Endothelial cell of umbilical vein (primary cell): Measurements from ENCODE around the gene PRMT9. TPM values are rescaled to one million over a fixed set of nuclear protein-coding genes. Genes with fewer than 3 reads are reported as not detected.

ENCODE experiments used
- BruUV-seq: library from RNA; stranded (reverse); fragments of 400-500 nt; replicated peaks from 2 replicates; lab custom pipeline; 2021; lab: Mats Ljungman, UMichigan
- CTCF ChIA-PET: fragments of 300-600, 350-600 bp; sonication (Branson Sonifier 250); formaldehyde crosslinking; loops from one replicate; lab custom pipeline; 2021; ENCODE audit warnings: antibody characterized with exemption, inconsistent platforms; lab: Charles Lee
- POLR2A ChIA-PET: fragments of 300-600, 350-600 bp; sonication (Branson Sonifier 250); formaldehyde crosslinking; loops from one replicate; lab custom pipeline; 2021; ENCODE audit warnings: antibody characterized with exemption, inconsistent platforms; lab: Charles Lee
- DNase-seq: peaks from one replicate; pipeline ENCODE4 v3.0.0-alpha.2; 2011; ENCODE audit warnings: low read depth, low spot score
- FAIRE-seq: peaks from 2 replicates; lab custom pipeline; 2011; peaks lifted over from hg19 to GRCh38; lab: Jason Lieb, UNC
- H2AFZ ChIP-seq: 2 replicates; pipeline ENCODE4 v1.6.0; 2012; ENCODE audit warnings: low read depth, low read length, control low read depth, inconsistent platforms
- H3K27ac ChIP-seq: 2 replicates; pipeline ENCODE4 v1.5.1; 2011; ENCODE audit warnings: low read depth, mild to moderate bottlenecking, control low read depth, low read length, moderate library complexity; ENCODE audit not compliant: insufficient read depth
- H3K27me3 ChIP-seq, 2 experiments: 2 replicates each; pipeline versions ENCODE4 v1.6.0 to v1.6.1; 2011; ENCODE audit warnings: low read length in 2 of 2, mixed read lengths in 1 of 2; ENCODE audit not compliant: control insufficient read depth in 2 of 2, insufficient read depth in 2 of 2
- H3K36me3 ChIP-seq, 2 experiments: 2 replicates in 1 of 2; 3 replicates in 1 of 2; pipeline ENCODE4 v1.5.1; 2011; ENCODE audit warnings: low read length in 2 of 2, mild to moderate bottlenecking in 1 of 2, moderate library complexity in 1 of 2; ENCODE audit not compliant: control insufficient read depth in 2 of 2, insufficient read depth in 2 of 2; ENCODE audit errors: extremely low read depth in 1 of 2
- H3K4me1 ChIP-seq: 3 replicates; pipeline ENCODE4 v1.5.1; 2011; ENCODE audit warnings: mild to moderate bottlenecking, low read length; ENCODE audit not compliant: control insufficient read depth, insufficient read depth; ENCODE audit errors: extremely low read depth
- H3K4me2 ChIP-seq: 2 replicates; pipeline ENCODE4 v1.6.1; 2011; ENCODE audit warnings: low read length, control low read depth, mixed read lengths; ENCODE audit not compliant: insufficient read depth
- H3K4me3 ChIP-seq, 3 experiments: fragments of 200-600 bp in 1 of 3; sonication (generic), shearing (Covaris generic) in 1 of 3; replicated peaks in 1 of 3; 2 replicates each; pipeline ENCODE4 v1.5.1; 2011 to 2016; ENCODE audit warnings: control low read depth in 3 of 3, low read length in 3 of 3, mild to moderate bottlenecking in 2 of 3, inconsistent platforms in 1 of 3, low read depth in 1 of 3, moderate library complexity in 1 of 3; ENCODE audit not compliant: insufficient read depth in 1 of 3
- H3K79me2 ChIP-seq: 2 replicates; pipeline ENCODE4 v1.6.0; 2012; ENCODE audit warnings: low read length, inconsistent platforms; ENCODE audit not compliant: control insufficient read depth, insufficient read depth
- H3K9ac ChIP-seq: replicated peaks from 2 replicates; pipeline ENCODE3; 2011; ENCODE audit warnings: low read length, control low read depth; ENCODE audit not compliant: insufficient read depth; ENCODE audit errors: extremely low read depth
- H3K9me1 ChIP-seq: replicated peaks from 3 replicates; pipeline ENCODE4 v1.6.0; 2011; ENCODE audit warnings: mild to moderate bottlenecking, low read length; ENCODE audit not compliant: control insufficient read depth, insufficient read depth; ENCODE audit errors: extremely low read depth
- H3K9me3 ChIP-seq: replicated peaks from 2 replicates; pipeline ENCODE4 v1.5.1; 2012; ENCODE audit warnings: low read length, inconsistent platforms; ENCODE audit not compliant: control insufficient read depth, insufficient read depth
- H4K20me1 ChIP-seq: replicated peaks from 2 replicates; pipeline ENCODE3; 2011; ENCODE audit warnings: mild to moderate bottlenecking, low read length; ENCODE audit not compliant: control insufficient read depth, insufficient read depth; ENCODE audit errors: extremely low read depth
- CTCF ChIP-seq, 2 donors: IDR thresholded peaks; 1 replicate in 1 of 2; 2 replicates in 1 of 2; pipeline ENCODE4 v1.5.1; 2011; ENCODE audit warnings: low read length in 2 of 2, mild to moderate bottlenecking in 2 of 2, moderate library complexity in 2 of 2, control low read depth in 1 of 2, inconsistent platforms in 1 of 2, low read depth in 1 of 2; ENCODE audit not compliant: insufficient read depth in 1 of 2; ENCODE audit errors: extremely low read depth in 1 of 2
- EZH2 ChIP-seq: IDR thresholded peaks from 2 replicates; pipeline ENCODE4 v1.6.1; 2012; ENCODE audit warnings: borderline replicate concordance, low read depth, mild to moderate bottlenecking, moderate library complexity, low read length, inconsistent platforms; ENCODE audit not compliant: severe bottlenecking
- FOS ChIP-seq: IDR thresholded peaks from 2 replicates; pipeline ENCODE4 v1.6.1; 2011; ENCODE audit warnings: mild to moderate bottlenecking, low read length, moderate library complexity, borderline replicate concordance; ENCODE audit not compliant: insufficient read depth
- GATA2 ChIP-seq: IDR thresholded peaks from 2 replicates; pipeline ENCODE4 v1.7.0; 2011; ENCODE audit warnings: low read depth, mild to moderate bottlenecking, moderate library complexity, mixed read lengths, low read length; ENCODE audit not compliant: insufficient read length, insufficient read depth
- JUN ChIP-seq: IDR thresholded peaks from 2 replicates; pipeline ENCODE4 v1.6.1; 2011; ENCODE audit warnings: borderline replicate concordance, low read depth; ENCODE audit not compliant: insufficient read length, insufficient read depth
- MAX ChIP-seq: IDR thresholded peaks from 2 replicates; pipeline ENCODE4 v1.6.1; 2011; ENCODE audit not compliant: insufficient read depth, insufficient read length
- MYC ChIP-seq: IDR thresholded peaks from one replicate; pipeline ENCODE4 v1.6.1; 2011; ENCODE audit warnings: mild to moderate bottlenecking, low read depth, low read length
- POLR2A ChIP-seq: IDR thresholded peaks from 2 replicates; pipeline ENCODE4 v1.6.1; 2012; ENCODE audit warnings: low read depth, mild to moderate bottlenecking, control low read depth, low read length
- POLR2AphosphoS5 ChIP-seq: IDR thresholded peaks from 2 replicates; pipeline ENCODE4 v1.6.1; 2012; ENCODE audit warnings: low read depth, mild to moderate bottlenecking, control low read depth, low read length, moderate library complexity; ENCODE audit not compliant: insufficient read depth
- dilution Hi-C: fragments of 300-500 bp; cut with MboI; formaldehyde crosslinking; loops from one replicate; pipeline ENCODE4 v1.15.0; 2019; ENCODE audit warnings: low sequenced_read_pairs; ENCODE audit not compliant: extremely low pct_ligation_motif_present
- intact Hi-C: fragments of 100-400 bp; cut with micrococcal nuclease; formaldehyde crosslinking; loops from one replicate; pipeline ENCODE4 v1.10.0; 2022
- polyA plus RNA-seq, 4 experiments: library from polyadenylated mRNA; depleted of rRNA in 3 of 4; stranded (reverse) in 3 of 4; unstranded in 1 of 4; fragments of >200 nt; gene quantifications; 2 replicates each; pipeline versions ENCODE4 v1.2.1 to v1.2.3, GENCODE V29; 2011 to 2012; ENCODE audit warnings: missing spikeins in 1 of 4
- total RNA-seq: library from RNA; stranded (reverse); gene quantifications from 2 replicates; pipeline ENCODE4 v1.2.3, GENCODE V29; 2021

Gene PRMT9
- total and polyA plus RNA-seq, 2 donors (not counting 3 experiments of a cell fraction or from before 2014, with no cell fraction given) = 3.2 to 9.0 TPM

- Histone ChIP-seq H3K9me3 (no peaks in the 10 kb centered on the region), H3K36me3 (no peaks in the 10 kb centered on the region), H3K4me2 (no peak overlapping the region), H3K4me1 (peaks cover 4% of the 10 kb centered on the region), H3K27me3 (peaks cover 0 to 3% of the 10 kb centered on the region in 2 experiments), H2AFZ (no peak overlapping the region), H4K20me1 (no peaks in the 10 kb centered on the region), H3K27ac (no peak overlapping the region), H3K79me2 (no peaks in the 10 kb centered on the region), H3K9me1 (no peaks in the 10 kb centered on the region), H3K9ac (no peak overlapping the region), H3K4me3 (no peak overlapping the region)
- ChIA-PET POLR2A (interaction anchor here (0.7 to 1.0 kb wide), 2 partner anchors 259 to 270 kb away, joined by 3 read pairs; no protein-coding TSS in a partner anchor), CTCF (interaction anchor here (0.8 to 7.6 kb wide), 7 partner anchors 9 to 578 kb away, joined by 3 to 146 read pairs (median 8); partner anchors contain the start of gene TMEM184C)
- FAIRE-seq (peak; percentile 68), DNase-seq (peak; percentile 76)
- BruUV-seq = no TSS peak
- TF ChIP-seq MYC (no peak), POLR2A (no peak), MAX (no peak), POLR2AphosphoS5 (no peak), EZH2 (no peak), CTCF (IDR thresholded peaks at IDR 0.05; ENCODE audit: extremely low read depth in 1 of 2, insufficient read depth in 1 of 2, low read depth in 1 of 2, low read length in 2 of 2) (no peak), GATA2 (no peak), FOS (no peak), JUN (no peak)
- dilution Hi-C loops (no loop called here), intact Hi-C loops (no loop called here)
Measured at GRCh38 chr4:147596981-147597380, 87.0 kb downstream of the PRMT9 start.
